GM10847 (cell line): ENCODE measurements around the gene IKZF3.
A peak's percentile ranks its signal among the peaks of the same experiment; 100 is the strongest.

ENCODE experiments used
- POLR2A ChIP-seq: IDR thresholded peaks from 2 replicates; pipeline ENCODE4 v1.6.1; 2011; ENCODE audit not compliant: insufficient read length; ENCODE audit errors: extremely low read depth

Gene IKZF3

GRCh38 chr17:39804839-39805238 is 59.3 kb downstream of the IKZF3 start:
- TF ChIP-seq POLR2A: no peak

DNA sequence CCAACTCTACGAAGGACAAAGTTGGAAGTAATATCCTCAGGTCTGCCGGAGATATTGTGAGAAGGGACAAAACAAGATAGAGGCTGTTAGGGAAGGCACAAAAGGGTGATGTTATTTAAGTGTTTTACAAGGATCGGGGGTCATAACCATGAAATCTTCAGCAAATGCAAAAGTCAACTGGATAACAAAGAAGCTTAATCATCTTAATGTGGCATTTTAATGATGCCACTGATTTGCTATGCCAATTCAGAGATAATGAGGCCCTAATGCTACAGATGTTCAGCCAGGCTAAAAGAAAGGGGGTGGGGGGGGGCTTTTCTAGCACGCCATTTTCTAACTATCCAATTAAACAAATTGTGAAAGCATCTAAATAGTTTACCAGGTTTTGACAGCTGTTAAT is 63.1 kb downstream of the IKZF3 start:
- no peak for TF ChIP-seq POLR2A

DNA sequence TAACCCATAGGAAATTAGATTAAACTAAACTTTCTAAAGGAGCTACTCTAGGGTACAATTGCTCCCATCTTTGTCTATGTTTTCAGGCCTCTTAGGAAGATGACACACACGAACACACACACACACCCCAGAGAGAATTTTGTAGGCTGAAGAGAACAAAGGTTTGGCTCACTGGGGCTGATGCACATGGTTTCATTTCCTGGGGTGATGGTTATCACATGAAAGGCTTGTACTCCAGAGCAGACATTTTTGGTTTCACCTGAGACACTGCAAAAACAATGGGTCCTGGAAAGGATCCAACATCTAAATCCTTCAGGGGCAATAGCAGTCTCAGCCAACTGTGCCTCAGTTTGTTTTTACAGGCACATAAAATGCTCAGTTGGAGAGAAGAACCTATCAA is 63.6 kb downstream of the IKZF3 start:
- TF ChIP-seq POLR2A: no peak

- no peak for TF ChIP-seq POLR2A
These were observed 64.7 kb downstream of the IKZF3 start for GRCh38 chr17:39799395-39799794.

DNA sequence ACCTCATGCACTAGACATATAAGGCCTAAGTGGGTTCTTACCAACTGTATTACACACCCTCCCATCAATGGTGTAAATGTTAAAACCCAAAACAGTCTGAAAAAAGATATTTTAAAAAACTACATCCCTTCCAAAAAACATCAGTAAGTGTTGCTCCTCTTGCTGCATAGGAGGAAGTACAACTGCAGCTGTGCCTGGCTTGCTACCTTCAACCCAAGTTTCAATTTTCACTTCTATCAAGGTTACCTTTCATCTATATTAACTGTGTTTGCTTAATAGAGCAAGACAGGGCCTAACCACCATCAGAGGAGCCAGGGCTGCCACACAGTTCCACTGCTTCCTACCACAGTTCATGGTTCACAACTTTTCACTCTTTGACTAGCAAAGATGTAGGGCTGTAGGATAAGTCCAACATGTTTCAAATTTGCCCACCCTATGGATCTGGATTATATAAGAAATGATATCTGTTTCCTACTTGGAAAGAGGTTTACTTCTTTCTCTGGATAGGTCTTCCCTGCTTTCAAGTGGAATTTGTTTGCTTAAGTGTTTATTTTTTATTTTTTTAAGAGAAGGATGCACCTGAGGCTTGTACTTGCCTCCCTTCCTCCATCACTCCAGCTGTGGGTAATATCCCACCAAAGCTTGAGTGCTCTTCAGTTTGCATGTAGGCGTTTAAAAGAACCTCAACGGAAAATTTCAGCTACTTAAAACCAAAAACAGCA is 69.7 kb downstream of the IKZF3 start:
- no peak for TF ChIP-seq POLR2A

- TF ChIP-seq POLR2A: no peak
These were observed 70.7 kb downstream of the IKZF3 start for GRCh38 chr17:39793301-39793872.

GRCh38 chr17:39792526-39793221 is 71.4 kb downstream of the IKZF3 start:
- TF ChIP-seq POLR2A: no peak

- no peak for TF ChIP-seq POLR2A
These were observed 72.8 kb downstream of the IKZF3 start for GRCh38 chr17:39791111-39791992.

GRCh38 chr17:39787743-39788484 is 76.2 kb downstream of the IKZF3 start:
- no peak for TF ChIP-seq POLR2A

DNA sequence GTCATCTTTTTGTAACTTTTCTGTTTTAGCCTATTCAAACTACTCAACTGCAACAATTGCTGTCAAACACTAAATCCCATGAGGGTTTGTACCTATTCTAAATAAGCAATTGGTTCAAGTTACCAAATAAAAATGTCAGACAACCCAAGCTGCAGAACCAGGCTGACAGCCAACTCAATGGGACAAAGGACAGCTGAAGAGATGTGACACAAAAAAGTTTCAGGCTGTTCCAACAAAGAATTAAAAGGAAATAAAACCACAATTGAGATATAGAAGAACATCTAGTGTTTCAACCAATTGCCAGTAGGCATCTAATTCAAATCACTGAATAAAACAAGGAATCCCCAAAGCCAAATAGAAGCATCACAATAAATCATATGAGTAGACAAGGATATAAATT is 77.1 kb downstream of the IKZF3 start:
- no peak for TF ChIP-seq POLR2A

DNA sequence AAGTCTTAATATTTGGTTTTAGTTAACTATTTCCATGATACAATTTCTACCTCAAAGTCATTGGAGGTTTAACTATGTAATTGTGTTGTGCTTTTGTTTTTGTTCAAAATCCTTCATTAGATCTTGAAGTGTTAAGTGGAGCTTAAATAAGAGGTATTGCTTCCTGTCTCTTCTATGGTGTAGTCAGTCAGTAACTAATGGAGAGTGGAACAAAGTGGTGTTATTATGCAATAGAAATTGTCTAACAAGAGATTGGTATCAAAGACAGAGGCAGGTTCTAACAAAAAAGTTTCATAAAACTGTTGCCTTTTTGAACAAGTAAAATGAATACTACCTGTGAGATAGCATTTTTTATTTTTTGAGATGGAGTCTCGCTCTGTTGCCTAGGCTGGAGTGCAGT is 81.1 kb downstream of the IKZF3 start:
- no peak for TF ChIP-seq POLR2A

GRCh38 chr17:39782481-39782880 is 81.6 kb downstream of the IKZF3 start:
- no peak for TF ChIP-seq POLR2A

DNA sequence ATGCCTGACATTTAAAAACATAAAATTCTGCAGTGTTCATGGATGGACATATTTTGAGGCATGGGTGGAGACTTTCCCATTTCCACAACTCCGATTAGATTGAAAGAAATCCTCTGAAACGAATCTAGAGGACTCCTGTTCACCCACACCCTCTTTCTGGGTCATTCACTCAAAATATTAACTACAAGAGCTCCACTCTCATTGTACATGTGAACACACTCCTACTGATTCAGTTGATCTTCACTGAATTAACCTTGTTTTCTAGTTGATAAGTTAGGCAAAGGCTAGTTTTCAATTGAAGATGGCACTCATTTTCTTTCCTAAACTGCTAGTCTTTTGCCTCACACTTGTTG is 82.3 kb downstream of the IKZF3 start:
- no peak for TF ChIP-seq POLR2A

GRCh38 chr17:39781031-39781860 is 82.9 kb downstream of the IKZF3 start:
- TF ChIP-seq POLR2A: no peak

DNA sequence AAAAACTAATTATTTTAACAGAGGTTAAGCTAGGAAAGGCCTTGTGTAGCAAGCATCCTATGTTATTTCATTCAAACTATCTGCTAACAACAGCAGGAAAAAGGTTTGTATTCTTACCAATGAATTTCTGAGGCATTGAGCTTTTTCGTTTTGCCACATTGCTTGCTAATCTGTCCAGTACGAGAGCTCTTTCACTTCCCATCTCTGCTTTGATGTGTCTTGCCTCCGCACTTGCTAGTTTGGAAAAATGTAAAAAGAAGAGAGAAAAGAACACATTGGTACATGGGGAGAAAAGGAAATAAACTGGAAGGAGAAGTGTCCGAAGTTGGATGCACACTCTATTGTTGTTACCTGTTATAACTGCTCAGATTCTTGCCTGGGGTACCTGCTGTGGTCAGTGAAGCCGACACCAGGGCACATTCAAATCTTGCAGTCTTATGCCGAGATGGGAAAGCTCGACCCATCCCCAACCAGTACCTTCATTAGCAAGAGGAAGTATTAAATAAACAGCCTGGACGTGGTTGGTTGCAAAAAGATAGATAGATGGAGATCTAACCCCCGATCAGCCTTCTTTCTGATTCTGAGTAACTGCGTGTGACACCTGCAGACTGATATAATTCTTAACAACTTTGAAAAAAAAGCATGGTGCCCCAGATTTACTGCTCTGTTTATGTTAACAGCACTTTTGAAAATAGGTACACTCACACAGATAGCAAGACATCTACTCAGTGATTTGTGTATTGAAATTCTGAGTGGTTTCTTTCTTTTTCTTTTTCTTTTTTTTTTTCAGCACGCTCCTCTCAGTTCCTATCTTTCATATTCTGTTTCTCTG is 86.4 kb downstream of the IKZF3 start:
- peak; percentile 27 for TF ChIP-seq POLR2A
